Placental epithelial cell (primary cell): ENCODE data around the gene ID2. TPM values are rescaled to one million over a fixed set of nuclear protein-coding genes. Genes with fewer than 3 reads are reported as not detected.

Source experiments
- total RNA-seq: library from RNA; depleted of rRNA; stranded (reverse); fragments of >200 nt; gene quantifications from 2 replicates; pipeline ENCODE4 v1.2.3, GENCODE V29; 2012

The ID2 gene, protein sequence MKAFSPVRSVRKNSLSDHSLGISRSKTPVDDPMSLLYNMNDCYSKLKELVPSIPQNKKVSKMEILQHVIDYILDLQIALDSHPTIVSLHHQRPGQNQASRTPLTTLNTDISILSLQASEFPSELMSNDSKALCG
- 21.3 and 87.6 TPM in 2 replicates for total RNA-seq

DNA sequence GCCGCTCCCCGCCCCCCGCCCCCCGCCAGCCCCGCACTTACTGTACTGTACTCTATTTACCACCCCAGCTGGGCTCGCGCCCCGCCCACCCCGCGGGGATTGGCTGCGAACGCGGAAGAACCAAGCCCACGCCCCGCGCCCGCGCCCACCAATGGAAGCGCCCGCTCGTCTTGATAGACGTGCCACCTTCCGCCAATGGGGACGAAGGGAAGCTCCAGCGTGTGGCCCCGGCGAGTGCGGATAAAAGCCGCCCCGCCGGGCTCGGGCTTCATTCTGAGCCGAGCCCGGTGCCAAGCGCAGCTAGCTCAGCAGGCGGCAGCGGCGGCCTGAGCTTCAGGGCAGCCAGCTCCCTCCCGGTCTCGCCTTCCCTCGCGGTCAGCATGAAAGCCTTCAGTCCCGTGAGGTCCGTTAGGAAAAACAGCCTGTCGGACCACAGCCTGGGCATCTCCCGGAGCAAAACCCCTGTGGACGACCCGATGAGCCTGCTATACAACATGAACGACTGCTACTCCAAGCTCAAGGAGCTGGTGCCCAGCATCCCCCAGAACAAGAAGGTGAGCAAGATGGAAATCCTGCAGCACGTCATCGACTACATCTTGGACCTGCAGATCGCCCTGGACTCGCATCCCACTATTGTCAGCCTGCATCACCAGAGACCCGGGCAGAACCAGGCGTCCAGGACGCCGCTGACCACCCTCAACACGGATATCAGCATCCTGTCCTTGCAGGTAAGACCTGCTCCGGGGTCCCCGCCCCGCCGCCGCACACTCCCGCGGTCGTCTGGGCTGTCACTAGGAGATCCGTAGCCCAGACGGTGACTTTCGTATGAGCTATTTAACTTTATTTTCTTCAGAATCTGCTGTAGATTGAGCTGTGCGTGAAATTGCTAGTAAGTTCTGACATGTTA is at the start of gene ID2:
Gene ID2 (plus strand): TSS at position 271 of the 907 bp plus-strand sequence. CDS start 110 bp downstream, at position 381.

Other genes starting within 250 kb of the ID2 start
- gene KIDINS220, start 155.6 kb downstream of the ID2 start, total RNA-seq = 65.4 and 88.7 TPM in 2 replicates